GM15510 (cell line): Measurements from ENCODE around the gene CNOT8.

Source experiments
- POLR2A ChIP-seq: IDR thresholded peaks from 3 replicates; pipeline ENCODE4 v1.6.1; 2011; ENCODE audit warnings: borderline replicate concordance; ENCODE audit not compliant: insufficient read length; ENCODE audit errors: extremely low read depth

The CNOT8 gene

DNA sequence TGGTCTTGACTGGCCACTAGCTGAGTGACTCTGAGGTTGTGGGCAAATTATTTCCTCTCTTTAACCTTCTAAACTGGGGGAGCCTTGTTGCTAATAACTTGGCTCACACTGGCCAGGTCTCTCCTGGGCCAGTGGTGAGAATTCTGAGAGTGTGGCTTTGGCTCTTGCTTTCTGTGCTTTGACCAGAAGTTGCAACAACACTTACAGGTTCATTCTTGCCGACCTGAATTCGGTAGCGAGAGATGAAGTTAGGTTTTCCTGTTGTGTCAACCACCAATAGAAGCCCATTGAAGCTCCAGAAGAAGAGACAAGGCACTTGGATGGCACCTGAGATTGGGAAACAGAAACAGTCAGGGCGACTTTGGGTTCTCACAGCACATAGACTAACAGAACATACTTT, 27.8 kb upstream of the CNOT8 start:
- no peak for TF ChIP-seq POLR2A

DNA sequence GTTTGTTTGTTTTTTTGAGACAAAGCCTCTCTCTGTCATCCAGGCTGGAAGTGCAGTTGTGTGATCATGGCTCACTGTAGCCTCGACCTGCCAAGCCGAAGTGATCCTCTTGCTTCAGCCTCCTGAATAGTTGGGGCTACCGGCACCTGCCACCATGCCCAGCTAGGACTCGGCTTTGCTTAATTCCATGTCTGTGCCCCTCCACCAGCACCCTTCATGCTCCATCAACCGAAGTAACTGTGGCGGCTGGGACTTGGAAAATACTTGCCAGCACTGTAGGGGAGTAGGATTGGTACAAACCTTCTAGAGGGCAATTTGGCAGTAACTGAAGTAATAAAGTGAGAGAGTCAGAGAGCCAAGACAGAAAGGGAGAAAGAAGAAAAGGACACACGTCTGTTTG, 27.0 kb upstream of the CNOT8 start:
- TF ChIP-seq POLR2A = no peak

DNA sequence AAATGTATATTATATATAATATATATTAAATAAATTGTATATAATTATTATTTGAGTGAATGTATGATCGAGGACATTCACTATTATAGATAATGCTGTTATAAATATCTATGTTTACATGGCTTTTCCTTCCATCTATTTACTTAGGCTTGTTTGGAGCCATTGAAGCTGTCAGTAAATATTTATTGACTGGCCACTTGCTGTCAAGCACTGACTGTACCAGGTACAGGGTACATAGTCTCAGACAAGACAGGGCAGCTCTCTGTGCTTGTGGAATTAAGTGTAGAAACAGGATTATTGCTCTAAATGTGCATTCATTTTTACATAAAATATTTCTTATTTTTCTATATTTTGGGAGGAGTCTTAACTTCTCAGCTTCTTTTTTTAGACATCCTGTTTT, 24.4 kb upstream of the CNOT8 start:
- TF ChIP-seq POLR2A = no peak

DNA sequence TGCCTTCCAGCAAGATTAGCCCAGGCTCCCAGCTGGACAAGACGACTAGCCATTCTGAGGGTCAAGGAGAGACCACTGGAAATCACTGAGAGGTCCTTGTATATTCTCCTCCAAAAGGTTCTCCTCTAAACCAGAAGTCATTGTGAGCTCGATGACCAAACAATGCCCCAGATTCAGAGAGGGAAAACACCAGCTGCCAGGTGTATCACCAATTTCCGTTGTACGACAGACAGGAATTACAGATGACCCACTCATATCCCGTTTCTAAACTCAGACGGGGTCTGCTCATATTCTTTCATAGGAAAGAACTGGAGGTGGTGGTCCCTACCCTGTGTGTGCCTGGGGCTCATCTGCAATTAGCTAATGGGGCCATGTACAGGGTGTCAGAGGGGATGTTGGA, 22.2 kb upstream of the CNOT8 start:
- TF ChIP-seq POLR2A = no peak

DNA sequence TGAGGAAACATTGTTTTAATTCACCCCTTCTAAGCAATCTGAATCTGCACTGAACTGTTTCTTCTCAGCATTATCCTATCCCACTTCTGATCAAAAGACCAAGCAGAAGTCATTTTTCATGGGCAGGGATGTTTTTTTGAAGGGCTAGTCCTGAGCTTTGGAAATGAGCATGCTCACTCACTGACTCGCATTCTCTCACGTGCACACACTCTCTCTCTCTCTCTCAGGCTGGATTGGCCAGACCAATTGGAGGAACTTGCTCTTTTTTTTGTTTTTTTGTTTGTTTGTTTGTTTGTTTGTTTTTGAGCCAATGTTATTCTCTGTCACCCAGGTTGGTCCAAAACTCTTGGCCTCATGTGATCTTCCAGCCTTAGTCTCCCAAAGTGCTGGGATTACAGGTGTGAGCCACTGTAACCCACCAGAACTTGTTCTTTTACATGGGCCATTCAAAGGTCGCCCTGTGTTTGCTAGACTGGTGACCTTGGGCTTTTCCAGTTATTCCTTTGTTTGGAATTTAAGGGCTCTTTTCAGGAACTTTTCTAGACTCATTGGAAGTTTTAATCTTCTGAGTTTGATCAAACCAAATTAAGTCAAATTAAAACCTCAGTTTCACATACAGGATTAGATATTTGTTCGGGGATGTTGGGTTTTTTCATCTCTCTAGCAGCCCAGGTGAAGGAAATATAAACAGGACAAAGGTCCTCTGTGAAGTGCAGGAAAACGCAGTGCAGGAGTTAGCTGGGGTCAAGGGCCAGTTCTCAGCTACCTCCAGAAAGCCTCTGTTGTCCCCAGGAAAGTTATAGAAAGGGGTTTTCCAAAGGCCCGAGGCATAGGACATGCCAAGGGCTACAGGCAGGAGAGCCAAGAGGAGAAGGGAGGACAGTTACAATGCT, 21.2 kb upstream of the CNOT8 start:
- no peak for TF ChIP-seq POLR2A

DNA sequence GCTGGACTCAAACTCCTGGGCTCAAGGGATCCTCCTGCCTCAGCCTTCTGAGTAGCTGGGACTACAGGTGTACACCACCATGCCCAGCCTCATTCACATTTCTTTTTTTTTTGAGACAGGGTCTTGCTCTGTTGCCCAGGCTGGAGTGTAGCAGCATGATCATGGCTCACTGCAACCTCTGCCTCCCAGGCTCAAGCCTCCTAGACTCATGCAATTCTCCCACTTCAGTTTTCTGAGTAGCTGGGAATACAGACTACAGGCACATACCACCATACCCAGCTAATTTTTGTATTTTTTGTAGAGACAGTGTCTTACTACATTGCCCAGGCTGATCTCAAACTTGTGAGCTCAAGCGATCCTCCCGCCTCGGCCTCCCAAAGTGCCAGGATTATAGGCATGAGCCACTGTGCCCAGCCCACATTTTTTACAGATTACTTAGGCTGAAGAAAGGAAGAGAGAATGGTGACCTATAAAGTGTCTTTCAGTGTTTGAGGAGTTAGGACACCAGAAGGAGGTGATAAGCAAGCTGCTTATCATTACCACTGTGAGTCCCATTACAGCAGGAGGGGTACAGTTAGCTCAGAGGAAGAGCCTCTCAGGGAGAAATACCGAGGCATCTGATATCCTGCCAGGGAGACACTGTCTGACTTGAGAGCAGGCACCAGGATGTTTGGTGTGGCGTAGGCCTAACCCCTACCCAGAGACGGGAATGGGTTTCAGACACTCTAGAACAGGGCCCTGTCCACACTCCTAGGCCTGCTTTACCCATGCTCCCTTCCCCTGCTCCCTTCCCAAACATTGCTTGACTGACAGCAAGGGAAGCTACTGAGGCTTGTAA, 17.8 kb upstream of the CNOT8 start:
- no peak for TF ChIP-seq POLR2A

DNA sequence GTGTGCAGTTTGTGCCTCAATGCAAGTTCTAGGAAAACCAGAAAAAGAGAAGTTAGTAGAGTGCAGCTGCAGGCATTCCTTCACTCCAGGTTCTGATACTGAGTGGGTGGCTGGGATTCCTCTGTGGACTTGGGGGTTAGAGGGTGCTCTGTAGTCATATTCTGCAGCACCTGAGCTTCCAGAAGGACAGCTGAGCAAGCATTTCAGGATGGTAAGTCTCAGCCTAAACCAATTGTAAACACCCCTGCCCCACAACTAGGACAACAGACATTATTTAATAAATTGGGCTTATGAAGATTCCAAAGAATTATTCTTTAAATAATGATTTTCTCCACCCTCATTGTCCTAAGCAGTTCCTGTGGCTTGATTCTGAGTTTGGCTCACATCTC, 17.2 kb upstream of the CNOT8 start:
- no peak for TF ChIP-seq POLR2A

DNA sequence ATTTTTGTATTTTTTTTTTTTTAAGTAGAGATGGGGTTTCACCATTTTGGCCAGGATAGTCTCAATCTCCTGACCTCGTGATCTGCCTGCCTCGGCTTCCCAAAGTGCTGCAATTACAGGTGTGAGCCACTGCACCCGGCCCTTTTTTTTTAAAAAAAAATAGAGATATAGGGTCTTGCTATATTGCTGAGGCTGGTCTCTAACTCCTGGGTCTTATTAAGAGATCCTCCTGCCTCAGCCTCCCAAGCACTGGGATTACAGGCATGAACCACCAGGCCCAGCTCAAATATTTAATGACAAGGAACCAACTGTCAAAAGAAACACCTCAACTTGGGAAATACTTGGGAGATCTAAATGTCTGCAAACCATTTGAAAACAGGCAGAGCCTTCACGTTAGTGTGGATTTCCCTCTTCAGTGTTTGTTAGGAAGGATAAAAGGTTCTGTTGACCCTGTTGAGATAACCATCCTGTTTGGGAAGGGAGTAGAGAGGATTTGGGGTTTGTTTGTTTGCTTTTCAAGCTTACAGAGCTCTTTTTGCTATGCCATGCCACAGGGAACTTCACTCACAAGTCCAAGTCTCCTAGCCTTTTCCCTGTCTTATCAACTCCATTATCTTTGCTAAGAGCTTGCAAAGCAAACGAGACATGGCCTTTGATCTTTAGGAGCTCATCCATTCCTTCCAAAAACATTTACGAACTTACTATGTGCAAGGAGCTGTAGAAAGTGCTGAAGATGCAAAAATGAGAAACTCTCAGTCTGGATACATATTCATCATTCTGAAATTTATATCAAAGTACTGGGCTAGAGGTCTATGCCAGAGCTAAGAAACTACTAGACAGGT, 15.5 kb upstream of the CNOT8 start:
- TF ChIP-seq POLR2A = no peak

DNA sequence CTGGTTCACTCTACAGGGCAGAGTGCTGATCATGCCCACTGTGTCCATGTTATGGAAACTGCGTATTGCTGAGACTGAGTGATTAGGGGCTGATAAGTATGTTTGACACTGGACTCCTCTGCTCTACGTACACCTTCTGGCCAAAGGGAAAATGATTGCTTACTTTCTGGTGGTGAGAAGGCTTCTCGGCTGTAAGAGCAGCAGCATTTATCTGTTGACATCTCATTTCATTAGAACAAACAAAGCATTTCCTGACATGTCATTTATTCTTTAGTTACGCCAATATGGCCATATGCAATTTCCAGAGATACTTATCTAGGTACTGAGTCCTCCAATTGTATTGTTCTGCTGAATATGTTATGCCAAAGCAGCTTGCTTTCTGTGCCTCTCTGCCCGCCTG, 13.6 kb upstream of the CNOT8 start:
- no peak for TF ChIP-seq POLR2A

DNA sequence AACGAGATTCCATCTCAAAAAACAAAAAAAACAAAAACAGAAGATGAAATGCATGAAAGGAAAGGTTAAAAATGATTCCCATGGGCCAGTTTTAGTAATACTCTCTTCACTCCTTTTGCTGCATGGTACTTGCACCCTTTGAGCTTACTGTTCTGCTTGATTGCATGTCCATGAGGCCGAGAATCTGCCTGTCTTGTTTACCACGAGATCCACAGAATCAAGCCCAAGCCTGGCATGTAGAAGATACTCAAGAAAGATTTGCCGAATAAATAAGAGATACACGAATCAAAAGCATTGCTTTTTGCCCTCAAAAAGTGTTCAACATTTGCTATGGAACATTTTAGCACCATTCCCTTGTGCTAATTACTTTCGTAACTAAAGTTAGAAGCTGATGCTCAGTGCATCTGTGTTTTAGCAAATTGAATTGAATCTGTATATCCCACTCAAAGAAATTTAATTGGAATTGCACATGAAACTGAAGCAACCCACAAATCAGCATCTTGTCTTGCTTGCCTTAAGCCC, 9.1 kb upstream of the CNOT8 start:
- TF ChIP-seq POLR2A = no peak

DNA sequence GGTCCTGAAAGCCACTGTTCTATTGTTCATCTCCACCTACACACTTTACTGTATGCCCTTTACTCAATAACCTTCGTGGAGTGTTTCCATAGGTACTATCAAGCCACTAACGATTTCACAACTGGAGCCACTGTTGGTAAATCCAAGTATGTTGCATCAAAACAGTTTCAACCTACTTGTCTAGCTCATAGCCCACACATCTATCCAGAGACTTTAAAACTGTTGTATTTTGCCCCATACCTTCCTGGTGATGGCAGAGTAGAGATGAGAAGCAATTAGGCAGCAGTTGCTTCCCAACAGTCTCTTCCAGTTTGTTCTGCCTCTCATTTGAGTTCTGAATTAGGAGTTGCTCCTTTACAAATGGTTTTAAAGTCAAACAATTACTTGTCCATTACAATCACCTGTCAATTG, 8.6 kb upstream of the CNOT8 start:
- TF ChIP-seq POLR2A = no peak

DNA sequence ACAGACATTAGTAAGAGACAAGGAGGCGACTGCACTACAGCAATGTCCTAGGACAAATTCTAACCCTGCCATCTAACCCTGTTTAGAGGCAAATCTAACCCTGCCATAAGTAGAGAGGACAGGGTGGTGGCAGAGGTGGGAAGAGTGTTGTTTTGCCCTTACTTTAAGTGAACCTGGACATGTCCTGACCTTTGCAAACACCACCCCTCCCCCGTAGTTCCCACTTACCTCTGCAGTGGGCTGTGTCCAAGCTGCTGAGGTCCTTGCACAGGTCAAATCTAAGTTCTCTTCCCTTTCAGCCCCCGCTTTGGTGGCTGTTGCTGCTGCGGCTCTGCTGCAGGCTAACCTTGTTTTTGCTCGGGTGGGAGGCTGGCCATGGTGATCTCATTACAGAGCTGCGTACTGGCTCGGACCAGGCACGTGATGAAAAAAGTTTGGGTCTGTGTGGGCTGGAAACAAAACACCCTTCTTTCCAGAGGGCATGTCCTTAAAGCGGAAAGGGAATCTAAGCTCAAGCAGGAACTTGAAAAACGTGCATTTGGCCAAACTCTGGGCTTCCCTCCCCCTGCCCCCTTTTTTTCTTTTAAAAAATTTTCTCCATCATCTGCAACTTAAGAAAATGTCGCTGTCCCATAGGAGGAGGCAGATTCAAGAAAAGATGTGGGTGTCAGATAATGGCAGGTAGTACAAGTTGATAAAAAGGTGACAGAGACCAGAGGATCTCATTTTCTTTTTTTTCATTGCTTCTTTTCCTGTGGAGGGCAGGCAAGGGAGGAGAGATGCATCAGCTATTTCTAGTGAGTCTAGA, 8.0 kb upstream of the CNOT8 start, which contains the start of gene FAXDC2:
FAXDC2 (minus strand) TSS at position 349 of the 808 bp plus-strand sequence. CDS start 12,425 bp downstream, outside the sequence.
- TF ChIP-seq POLR2A = no peak

DNA sequence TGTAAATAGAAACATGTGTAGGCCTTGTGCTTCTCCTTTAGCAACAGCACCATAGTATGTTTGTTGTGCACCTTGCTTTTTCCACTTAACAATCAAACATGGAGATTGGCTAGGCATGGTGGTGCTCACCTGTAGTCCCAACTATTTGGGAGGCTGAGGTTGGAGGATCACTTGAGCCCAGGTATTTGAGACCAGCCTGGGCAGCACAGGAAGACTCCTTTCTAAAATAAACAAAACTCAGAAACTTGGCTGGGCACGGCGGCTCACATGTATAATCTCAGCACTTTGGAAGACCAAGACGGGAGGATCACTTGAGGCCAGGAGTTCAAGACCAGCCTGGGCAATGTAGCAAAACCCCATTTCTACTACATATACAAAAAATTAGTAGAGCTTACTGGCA, 7.1 kb upstream of the CNOT8 start:
- TF ChIP-seq POLR2A = no peak
